DOHH2 (cell line): ENCODE measurements around the gene MAGT1.

Source experiments
- EZH2phosphoT487 ChIP-seq: fragments of 200-600 bp; sonication (generic); IDR thresholded peaks from 2 replicates; pipeline ENCODE4 v1.6.1; 2017; ENCODE audit warnings: borderline replicate concordance, mild to moderate bottlenecking, antibody characterized with exemption, low read length, moderate library complexity, mixed read lengths
- TF ChIP-seq, protein P1 (sequence below): fragments of 200-600 bp; sonication (generic); IDR thresholded peaks from one replicate; pipeline ENCODE4 v1.5.1; 2014; ENCODE audit warnings: antibody characterized with exemption, mild to moderate bottlenecking, low read depth, low read length; ENCODE audit not compliant: poor library complexity, severe bottlenecking

DNA sequence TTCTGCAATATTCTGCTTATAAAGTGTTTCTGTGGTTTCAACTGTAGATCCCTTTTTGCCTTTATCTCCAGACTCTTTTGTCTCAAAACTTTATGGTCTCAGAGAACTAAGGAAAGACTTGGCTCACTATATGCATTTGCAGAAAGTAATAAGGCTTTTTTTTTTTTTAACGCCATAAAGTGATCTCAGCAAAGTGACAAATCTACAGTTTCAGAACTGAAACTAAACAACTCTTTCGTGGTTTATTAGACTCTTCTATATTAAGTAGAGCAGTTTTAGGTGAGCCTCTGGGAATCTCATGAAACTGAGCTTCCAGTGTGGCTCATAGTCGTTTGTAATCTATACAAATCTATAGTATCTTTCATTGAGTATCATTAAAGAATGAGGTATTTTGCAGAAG is 30.5 kb upstream of the MAGT1 start:
- TF ChIP-seq, protein P1, sequence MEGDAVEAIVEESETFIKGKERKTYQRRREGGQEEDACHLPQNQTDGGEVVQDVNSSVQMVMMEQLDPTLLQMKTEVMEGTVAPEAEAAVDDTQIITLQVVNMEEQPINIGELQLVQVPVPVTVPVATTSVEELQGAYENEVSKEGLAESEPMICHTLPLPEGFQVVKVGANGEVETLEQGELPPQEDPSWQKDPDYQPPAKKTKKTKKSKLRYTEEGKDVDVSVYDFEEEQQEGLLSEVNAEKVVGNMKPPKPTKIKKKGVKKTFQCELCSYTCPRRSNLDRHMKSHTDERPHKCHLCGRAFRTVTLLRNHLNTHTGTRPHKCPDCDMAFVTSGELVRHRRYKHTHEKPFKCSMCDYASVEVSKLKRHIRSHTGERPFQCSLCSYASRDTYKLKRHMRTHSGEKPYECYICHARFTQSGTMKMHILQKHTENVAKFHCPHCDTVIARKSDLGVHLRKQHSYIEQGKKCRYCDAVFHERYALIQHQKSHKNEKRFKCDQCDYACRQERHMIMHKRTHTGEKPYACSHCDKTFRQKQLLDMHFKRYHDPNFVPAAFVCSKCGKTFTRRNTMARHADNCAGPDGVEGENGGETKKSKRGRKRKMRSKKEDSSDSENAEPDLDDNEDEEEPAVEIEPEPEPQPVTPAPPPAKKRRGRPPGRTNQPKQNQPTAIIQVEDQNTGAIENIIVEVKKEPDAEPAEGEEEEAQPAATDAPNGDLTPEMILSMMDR: no peak
- no peak for TF ChIP-seq EZH2phosphoT487
